Stimulated activated CD8-positive, alpha-beta memory T cell treated with anti-CD3 and anti-CD28 coated beads, Interleukin-12 subunit alpha, Interleukin-12 subunit beta, amount 100 ng/mL, for 24 hours (primary cell): ENCODE results near the gene GSE1.
A peak's percentile ranks its signal among the peaks of the same experiment; 100 is the strongest.

Experiments
- DNase-seq: peaks from one replicate; pipeline ENCODE4 v3.0.0-alpha.2; 2020; ENCODE audit errors: extremely low read depth

The GSE1 gene

DNA sequence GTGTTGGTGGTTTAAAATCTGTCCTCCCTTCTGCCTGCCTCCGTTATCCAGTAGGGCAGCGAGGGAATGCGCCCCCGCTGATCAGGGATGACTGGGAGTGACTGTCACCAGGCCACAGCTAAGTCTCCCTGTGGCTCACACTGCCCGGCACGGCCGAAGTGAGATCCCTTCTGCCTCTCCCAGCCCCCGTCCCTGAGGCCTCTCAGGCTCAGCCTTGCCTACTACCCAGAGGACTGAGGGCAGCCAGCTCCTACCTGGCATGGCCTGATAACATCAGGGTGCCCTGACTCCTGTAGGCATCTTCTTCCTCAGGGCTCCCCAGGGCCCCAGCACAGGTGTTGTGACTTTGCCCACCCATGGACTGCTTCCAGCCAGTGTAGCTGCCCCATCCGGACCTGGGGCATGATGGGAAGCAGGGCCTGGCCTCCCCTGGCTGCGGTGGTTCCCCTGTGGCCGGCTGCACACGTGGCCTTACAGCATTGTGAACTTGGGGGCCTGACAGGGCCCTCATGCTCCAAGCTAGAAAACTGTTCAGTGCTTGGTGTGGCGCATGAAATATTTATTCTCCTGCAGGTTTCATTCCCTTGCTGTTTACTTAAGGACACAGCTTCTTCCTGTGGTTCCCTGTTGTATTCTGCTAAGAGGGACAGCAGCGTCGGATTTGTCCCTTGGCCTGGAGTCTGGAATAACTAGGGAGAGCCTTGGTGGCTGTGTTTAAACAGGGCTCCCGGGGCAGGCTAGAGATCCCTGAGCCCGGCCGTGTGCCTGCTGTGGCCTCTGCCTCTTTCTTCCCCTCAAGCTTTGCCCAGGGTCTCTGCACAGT lies 45.6 kb downstream of the GSE1 start:
- DNase-seq: no peak

DNA sequence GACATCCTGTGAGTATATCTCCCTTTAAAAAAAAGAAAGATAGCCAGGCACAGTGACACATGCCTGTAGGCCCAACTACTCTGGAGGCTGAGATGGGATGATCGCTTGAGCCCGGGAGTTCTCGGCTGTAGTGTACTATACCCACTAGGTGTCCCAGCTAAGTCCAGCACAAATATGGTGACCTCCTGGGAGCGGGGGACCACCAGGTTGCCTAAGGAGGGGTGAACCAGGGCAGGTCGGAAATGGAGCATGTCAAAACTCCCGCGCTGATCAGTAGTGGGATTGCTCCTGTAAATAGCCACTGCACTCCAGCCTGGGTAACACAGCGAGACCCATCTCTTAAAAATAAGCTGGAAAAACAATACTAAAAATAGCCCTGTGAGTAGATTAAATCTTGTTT lies 46.2 kb downstream of the GSE1 start:
- DNase-seq: no peak

DNA sequence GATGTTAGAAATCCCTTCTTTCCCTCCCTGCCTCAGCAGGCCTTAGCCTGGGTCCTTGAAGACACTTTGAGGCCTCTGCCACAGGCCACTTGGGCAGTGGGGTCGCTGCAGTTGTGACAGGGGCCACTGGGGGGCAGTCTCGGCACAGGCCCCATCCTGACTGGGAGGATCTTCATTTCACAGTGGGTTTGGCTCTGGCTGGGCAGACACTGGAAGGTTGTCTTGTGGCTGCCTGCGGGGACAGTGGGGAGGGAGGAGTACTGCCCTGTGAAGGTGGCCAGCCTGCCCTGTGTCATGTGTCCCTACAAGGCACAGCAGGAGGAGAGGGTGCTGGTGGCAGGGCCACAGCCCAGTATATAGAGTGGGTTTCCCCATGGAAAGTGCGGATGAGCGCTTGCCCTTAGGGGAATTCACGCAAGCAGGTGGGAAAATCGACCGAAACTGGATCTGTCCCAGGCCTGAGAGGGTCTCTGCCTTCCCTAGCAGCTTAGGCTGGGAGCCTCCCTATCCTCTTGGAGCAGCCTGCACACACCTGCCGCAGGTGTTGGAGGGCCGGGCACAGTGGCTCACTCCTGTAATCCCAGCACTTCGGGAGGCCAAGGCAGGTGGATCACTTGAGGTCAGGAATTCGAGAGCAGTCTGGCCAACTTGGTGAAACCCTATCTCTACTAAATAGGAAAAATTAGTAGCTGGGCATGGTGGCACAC lies 46.8 kb downstream of the GSE1 start:
- DNase-seq: peak; percentile 25

DNA sequence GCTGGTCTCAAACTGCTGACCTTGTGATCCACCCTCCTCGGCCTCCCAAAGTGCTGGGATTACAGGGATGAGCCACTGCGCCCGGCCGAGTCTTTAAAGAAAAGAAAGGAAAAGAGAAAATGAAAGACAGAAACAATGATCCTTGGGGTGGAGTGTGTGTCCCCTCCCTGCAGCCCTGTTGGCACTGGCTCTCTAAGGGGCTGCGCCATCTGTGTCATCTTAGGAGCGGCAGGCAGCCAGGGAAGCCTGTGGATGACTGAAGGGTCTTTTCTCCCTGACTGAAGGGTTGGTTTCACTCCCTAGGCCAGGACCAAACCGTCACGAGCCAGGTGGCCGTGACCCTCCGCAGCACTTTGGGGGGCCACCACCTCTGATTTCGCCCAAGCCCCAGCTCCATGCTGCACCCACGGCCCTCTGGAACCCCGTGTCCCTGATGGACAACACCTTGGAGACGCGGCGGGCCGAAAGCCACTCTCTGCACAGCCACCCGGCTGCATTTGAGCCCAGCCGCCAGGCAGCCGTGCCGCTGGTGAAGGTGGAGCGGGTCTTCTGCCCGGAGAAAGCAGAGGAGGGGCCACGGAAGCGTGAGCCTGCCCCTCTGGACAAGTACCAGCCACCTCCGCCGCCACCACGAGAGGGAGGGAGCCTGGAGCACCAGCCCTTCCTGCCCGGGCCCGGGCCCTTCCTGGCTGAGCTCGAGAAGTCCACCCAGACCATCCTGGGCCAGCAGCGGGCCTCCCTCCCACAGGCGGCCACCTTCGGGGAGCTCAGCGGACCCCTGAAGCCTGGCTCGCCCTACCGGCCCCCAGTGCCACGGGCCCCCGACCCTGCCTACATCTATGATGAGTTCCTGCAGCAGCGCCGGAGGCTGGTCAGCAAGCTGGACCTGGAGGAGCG lies 48.0 kb downstream of the GSE1 start:
- DNase-seq: no peak

DNA sequence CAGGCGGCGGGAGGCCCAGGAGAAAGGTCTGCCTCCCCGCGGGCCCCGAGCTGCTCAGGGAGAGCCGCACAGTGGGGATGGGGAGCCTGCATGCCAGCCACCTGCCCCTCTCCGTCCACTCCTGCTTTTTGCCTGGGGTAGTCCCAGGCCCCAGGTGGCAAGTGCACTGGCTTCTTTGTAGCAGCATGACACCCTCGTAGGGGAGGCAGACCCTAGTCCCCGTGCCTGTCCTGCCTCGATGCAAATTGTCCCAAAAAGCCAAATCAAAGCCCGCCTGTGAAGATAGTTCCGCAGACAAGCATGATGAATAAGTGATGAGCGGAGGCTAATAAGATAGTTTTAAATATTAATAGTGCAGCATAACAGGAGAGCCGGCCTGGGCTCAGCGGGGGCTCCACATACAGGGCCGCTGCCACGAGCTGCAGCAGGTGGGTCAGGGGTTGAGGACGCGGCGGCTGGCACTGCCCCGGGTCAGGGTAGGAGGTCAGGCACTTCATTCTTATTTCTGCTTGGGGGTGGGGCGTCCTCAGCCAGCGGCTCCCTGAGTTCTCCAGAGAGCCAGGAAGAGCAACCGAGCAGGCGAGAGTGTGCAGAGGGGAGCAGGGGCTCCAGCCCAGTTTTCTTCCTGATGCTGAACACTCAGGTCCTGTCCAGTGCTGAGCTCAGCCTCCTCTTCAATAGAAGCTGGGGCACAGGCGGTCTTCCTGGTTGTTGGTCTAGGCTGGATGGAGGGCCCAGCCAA lies 48.8 kb downstream of the GSE1 start:
- no peak for DNase-seq

DNA sequence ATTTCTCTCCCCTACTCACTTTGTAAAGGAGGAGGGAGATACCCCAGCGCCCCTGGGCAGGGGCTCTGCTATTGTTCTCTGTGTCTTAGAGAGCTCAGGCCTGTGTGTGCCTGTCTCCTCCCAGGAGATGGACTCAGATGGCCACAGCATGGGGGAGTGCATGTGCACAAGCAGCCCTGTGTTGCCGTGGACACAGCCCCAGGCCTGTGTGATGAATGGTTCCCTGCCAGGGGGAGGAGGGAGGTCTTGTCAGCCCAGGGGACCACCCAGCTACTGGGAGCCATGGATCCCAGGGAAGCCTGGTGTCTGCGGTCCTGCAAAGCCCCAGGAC lies 49.3 kb downstream of the GSE1 start:
- no peak for DNase-seq

DNA sequence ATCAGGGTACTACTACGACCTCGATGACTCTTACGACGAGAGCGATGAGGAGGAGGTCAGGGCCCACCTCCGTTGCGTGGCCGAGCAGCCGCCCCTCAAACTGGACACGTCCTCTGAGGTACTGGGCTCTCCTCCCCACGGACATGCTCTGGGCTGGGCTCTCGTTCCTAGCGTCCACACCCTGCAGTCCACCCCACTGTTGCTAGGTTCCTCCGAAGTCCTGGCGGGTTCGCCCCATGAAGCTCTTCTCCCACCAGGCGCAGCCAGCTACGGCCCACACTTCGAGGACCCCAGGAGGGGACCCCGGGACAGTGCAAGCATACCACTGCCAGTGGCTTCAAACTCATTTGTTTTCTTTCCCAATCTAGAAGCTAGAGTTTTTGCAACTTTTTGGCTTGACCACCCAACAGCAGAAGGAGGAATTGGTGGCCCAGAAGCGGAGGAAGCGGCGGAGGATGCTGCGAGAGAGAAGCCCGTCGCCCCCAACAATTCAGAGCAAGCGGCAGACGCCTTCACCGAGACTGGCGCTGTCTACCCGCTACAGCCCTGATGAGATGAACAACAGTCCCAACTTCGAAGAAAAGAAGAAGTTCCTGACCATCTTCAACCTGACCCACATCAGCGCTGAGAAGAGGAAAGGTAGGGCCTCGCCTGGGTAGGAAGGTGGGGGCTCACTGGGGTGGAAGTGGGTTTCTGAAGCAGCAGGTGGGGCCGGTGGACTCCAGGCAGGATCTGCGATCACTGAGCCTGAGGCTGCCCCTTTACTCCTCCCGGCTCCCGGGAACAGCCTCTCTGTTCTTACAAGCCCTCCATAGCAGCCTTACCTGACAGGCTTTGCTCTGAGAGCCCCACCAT lies 50.1 kb downstream of the GSE1 start:
- DNase-seq: no peak

DNA sequence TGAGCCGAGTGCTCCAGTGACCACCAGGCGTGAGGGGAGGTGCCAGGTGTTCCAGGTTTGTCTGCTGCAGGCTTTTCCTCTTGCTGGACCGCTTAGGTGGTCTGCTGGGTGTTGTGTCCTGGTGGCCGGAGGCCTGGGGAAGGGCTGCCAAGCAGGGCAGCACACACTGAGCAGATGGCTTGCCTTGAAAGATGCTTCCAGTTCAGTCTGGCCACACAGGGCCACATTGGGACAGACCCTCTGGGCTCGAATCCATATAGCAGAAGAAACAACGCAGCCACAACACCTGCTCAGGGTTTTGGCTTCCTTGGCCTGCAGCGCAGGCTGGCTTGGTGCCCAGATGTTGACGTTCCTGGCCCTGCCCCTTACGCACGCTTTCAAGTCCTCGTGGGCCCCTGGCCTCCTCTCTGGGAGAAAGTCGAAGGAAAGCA lies 50.8 kb downstream of the GSE1 start:
- no peak for DNase-seq

DNA sequence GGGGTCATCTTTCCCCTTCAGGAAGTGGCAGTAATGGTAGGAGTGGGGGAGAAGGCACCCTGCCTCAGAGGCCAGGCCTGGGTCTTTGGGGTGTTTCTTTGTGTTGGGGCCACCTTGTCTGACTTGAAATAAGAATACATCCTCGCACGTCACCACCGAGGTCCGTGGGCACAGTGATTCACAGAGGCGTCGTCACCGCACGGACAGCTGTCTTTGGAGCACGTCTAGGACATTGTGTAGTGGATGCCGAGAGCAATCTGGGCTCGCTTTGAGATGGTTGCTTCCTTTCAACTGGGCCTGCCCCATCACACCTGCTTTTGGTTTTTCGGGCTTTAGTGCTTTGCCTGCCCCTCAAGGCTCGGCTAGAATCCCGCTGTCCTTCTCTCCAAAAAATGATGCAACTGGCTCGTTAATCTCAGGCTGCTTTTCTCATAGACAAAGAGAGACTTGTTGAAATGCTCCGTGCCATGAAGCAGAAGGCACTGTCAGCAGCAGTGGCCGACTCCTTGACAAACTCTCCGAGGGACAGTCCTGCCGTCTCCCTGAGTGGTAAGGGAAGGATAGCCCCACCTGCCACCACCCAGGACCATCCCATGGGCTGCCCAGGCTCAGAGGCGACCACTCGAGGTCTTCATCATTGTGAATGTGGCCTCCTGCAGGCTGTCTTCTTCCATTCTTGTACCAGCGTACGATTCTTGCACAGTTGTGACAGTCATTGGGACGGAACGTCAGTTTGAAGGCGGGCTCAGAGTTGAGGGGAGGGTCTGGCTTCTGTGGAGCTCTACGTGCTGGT lies 51.7 kb downstream of the GSE1 start:
- DNase-seq: no peak

DNA sequence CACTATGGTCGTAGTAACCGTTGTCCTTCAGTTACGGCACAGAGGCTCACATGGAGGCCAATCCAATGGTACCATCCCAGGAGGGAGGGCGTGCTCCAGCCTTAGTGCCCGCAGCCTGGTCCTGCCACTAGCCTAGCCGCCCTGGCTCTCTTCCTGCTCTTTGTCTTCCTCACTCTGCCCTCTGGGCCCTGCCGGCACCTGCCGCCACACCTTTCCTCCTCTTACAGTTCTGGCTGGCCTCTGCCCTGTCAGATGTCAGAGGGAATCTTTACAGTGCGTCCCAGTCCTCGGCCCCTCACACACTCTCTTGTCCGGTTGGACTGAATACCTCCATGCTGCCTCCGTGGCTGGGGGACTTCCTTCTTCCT lies 52.2 kb downstream of the GSE1 start:
- DNase-seq: no peak

DNA sequence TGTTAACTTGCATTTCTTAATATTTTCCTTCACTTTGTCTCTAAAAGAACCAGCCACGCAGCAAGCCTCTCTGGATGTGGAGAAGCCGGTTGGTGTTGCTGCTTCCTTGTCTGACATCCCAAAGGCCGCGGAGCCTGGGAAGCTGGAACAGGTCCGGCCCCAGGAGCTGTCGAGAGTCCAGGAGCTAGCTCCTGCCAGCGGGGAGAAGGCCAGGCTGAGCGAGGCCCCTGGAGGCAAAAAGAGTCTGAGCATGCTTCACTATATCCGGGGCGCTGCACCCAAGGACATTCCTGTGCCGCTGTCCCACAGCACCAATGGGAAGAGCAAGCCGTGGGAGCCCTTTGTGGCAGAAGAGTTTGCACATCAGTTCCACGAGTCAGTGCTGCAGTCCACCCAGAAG lies 52.8 kb downstream of the GSE1 start:
- DNase-seq: no peak

DNA sequence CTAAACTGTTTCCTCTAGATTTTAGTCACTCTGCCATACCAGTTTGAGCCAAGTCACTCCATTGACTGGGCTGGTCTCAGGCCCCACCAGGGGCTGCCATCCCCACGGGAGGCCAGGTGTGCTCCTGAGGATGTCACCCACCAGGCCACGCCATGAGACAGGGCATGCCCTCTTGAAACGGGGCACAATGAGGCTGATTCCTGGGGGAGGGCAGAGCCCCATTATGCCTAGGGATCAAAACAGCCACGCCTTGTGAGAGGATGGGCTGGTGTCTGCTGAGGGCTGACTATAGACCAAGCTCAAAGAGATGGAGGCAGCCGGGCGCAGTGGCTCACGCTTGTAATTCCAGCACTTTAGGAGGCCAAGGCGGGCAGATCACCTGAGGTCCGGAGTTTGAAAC lies 54.1 kb downstream of the GSE1 start:
- no peak for DNase-seq

DNA sequence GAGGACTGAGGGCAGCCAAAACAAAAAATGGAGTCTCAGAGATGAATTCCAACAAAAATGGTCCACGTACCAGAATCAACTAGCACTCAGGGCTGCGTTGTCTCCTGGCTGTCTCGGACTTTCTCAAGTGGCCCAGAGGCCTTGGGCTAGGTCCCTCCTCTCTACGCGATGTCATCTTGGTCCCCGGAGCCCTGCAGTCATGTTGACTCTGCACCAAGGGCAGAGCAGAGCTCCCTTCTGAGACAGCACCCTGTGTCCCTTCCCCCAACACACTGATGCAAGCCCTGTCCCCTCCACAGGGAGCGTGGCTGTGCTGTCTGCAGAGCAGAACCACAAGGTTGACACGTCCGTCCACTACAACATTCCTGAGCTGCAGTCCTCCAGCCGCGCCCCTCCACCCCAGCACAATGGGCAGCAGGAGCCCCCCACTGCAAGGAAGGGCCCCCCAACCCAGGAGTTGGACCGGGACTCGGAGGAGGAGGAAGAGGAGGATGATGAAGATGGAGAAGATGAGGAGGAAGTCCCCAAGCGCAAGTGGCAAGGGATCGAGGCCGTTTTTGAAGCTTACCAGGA lies 54.8 kb downstream of the GSE1 start:
- no peak for DNase-seq

DNA sequence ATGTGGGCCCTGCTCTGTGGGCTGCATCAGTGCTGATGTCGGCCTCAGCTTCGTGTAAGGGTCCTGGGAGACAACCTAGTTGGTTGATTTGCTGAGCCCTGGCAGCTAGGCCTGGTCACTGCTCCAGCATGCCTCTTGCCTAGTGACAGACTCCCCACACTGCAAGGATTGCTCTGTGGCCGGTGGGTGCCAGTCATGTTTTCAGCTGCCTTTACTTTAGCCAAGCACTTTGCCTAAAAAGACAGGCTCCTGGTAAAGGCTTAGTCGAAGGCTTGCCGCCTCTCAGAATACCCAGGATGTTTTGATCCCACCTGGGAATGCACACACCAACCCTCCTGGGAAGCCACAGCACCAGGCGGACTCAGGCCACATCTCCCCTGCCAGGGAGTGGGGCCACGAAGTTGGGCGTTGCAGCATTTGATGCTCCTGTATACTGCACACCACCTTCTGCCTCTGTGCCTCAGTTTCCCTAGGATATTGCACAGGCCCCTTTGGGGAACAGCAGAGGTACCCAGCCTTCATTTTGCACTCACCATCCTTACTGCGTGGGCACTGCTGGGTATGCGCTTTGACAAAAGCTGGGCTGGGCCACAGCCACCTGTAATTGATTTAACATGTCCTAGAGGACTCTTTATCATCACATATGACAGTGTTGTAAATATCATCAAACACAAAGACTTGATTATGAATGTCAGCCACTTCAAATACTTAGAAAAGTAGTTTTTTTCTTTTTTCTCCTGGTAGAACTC lies 55.7 kb downstream of the GSE1 start:
- DNase-seq: no peak

DNA sequence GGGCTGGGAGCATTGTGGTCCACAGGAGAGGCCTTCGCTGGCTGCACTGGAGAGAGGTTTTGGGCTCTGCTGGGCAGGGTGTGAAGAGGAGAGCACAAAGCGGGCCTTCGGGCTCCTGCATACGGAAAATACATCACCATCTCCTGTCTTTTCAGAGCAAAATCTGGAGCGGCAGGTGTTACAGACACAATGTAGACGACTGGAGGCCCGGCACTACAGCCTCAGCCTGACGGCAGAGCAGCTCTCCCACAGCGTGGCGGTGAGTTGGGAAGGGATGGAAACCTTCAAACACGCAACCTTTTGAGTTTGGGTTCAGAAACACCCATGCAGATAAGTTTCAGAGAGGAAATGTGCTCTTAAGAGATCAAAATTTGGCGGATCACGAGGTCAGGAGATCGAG lies 57.7 kb downstream of the GSE1 start:
- DNase-seq: no peak

DNA sequence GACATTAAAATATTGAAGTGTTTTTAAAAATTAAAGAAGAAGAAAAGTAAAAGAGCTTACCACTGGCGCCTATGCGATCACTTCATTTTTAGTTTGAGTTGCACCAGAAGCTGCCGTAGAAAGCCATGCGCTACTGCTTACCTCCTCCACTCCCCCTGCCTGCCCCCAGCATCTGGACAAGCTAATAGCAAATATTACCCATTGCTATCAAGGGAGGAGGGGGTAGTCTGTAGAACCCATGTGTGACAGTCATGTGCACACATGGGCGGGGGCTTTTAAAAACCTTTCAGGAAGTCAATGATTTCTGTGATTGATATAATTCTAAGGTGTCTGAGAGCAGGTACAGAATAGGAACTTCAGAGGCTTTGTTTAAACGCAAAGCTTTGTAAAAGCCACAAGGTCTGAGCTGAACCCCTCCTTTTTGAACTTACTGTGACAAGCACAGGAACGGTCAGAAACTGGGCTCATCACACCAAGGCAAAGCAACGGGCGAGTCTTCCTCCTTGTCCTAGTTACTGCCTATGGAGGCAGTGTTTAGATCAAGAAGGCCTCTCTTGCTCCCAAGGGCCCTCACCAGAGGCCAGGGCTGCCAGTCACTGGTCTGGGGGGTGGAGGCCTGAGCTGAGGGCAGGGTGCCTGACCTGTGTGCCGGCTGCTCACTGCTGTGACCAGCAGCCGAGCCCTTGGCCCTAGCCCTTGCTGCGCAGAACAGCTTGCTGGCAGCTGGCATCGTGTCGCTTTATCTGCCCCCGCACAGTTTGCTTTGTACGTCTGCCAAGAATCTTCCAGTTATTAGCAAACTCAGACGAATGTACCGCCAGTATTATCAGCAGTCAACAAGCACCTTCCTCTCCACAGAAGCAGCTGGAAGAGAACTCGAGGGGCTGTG lies 60.7 kb downstream of the GSE1 start:
- DNase-seq: no peak

DNA sequence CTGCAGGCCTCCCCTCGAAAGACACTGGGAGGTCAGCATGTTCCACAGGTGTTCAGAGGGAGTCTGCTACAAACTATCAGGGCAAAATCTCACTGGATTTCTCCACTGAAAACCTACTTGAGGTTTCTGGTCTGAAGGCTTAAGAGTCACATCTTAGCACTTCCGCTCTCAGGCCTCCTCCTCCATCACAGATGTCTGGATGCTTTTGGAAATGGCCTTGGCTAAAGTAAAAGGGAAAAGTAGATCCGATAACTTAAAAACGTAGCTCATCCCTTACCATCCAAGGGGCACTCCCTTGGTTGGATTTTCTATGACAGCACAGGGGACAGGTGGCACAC lies 61.3 kb downstream of the GSE1 start:
- DNase-seq: no peak

DNA sequence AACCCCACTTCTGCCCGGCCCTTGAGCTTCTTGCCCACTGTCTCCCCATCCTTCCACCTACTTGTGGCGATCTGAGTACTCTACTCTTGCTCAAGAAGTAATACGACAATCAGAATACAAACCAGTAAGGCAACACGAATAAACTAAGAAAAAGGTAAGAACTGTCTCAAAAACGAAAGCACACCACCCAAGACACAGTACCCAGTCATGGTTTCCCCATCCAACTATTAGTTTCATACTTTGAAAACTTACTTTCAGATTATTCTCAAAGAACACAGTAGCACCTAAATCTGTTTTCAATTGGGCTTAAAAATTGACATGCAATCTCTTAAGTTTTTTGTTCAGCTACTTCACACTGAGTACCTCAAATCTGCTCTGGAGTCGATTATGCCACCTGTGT lies 61.7 kb downstream of the GSE1 start:
- no peak for DNase-seq
